ENCODE data around the gene HADH.

GRCh38 chr4:108004646-108005045 lies 15.0 kb downstream of the HADH start:
- no peak for TF ChIP-seq TEAD4 (IDR thresholded peaks at IDR 0.05)
- no peak for TF ChIP-seq TAF1 (IDR thresholded peaks at IDR 0.05; ENCODE audit: low read depth)

Measured in Ishikawa (cell line).